GM20431 (cell line): ENCODE measurements around the gene GART.
"Not testable (repeated sequence)": the region's sequence is repeated elsewhere in the genome, so short reads cannot be mapped to it uniquely, and the experiment has no call there.

Source experiments
- in situ Hi-C: fragments of 300-500 bp; cut with MseI, MboI; formaldehyde crosslinking; loops from one replicate; pipeline ENCODE4 v1.15.0; 2020; ENCODE audit warnings: low sequenced_read_pairs; ENCODE audit not compliant: unreplicated experiment

GART gene

GRCh38 chr21:33478935-33479678 is 62.8 kb downstream of the GART start:
- in situ Hi-C loops, result no loop called here

- in situ Hi-C loops, result no loop called here
Measured at GRCh38 chr21:33478182-33478581, 63.7 kb downstream of the GART start.

- in situ Hi-C loops, result no loop called here
Measured at GRCh38 chr21:33477066-33477465, 64.9 kb downstream of the GART start.

DNA sequence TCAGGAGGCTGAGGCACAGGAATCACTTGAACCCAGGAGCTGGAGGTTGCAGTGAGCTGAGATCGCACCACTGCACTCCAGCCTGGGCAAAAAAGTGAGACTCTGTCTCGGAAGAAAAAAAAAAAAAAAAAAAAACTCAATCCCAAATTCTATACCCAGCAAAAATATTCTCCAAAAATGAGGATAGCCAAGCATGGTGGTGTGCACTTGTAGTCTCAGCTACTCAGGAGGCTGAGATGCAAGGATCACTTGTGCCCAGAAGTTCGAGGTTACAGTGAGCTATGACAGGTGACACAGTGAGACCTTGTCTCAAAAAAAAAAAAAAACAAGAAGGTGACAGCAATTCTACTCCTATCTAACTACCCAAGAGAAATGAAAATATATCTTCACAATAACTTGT is 68.6 kb downstream of the GART start:
- in situ Hi-C loops, result no loop called here

GRCh38 chr21:33470701-33471100 is 71.2 kb downstream of the GART start:
- in situ Hi-C loops, result no loop called here

DNA sequence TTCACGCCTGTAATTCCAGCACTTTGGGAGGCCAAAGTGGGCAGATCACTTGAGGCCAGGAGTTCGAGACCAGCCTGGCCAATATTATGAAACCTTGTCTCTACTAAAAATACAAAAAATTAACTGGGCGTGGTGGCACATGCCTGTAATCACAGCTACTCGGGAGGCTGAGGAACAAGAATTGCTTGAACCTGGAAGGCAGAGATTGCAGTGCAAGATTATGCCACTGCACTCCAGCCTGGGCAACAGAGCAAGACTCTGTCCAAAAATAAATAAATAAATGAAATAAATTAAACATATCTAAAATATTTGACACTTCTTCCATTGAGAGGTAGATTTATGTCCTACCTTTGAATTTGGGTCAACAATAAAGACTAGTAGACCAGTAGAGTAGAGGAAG is 72.7 kb downstream of the GART start:
- in situ Hi-C loops, result not testable (repeated sequence)

DNA sequence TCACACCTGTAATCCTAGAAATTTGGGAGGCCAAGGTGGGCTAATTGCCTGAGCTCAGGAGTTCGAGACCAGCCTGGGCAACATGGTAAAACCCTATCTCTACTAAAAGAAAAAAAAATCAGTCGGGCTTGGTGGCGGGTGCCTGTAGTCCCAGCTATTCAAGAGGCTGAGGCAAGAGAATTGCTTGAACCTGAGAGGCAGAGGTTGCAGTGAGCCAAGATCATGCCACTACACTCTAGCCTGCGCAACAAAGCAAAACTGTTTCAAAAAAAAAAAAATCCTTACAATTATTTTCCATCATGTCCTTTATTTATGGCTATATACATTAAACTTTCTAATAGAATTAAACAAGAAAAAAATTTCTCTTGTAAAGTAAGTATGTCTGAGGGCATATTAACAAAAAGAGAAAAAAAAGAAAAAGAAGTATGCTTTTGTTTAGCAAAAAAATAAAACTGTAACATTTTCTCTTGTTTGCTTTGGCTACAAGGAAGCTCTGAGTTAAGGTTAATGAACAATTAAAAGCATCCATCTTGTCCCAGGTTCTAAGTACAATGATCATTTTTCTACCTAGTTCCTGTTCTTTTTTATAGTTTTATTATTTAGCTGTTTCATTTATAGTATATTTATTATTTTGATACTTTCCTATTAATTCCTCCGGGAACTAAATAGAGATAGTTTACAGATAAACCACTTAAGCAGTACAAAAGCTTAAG is 80.2 kb downstream of the GART start:
- in situ Hi-C loops, result no loop called here

GRCh38 chr21:33458861-33459260 is 83.1 kb downstream of the GART start:
- in situ Hi-C loops, result no loop called here

GRCh38 chr21:33455686-33456446 is 86.1 kb downstream of the GART start:
- in situ Hi-C loops, result no loop called here
